MM.1S (cell line): ENCODE data around the gene HOXB5.

Source experiments
- CTCF ChIP-seq: fragments of 300-600 bp; sonication (generic); IDR thresholded peaks from 2 replicates; pipeline ENCODE4 v1.5.1; 2016; ENCODE audit warnings: antibody characterized with exemption, low read length, mixed read lengths
- EZH2 ChIP-seq: fragments of 300-600 bp; sonication (generic); optimal IDR thresholded peaks from 2 replicates; pipeline ENCODE3; 2017; ENCODE audit warnings: low read depth, mild to moderate bottlenecking, antibody characterized with exemption, low read length, mixed read lengths

GRCh38 chr17:48552466-48553189 lies 41.0 kb downstream of the HOXB5 start:
- TF ChIP-seq EZH2 (no peak), CTCF (no peak)
